GM06990 (cell line): ENCODE results near the gene KRT35.

Source experiments
- DNase-seq: peaks from one replicate; pipeline ENCODE4 v3.0.0-alpha.2; 2011; ENCODE audit not compliant: insufficient read length; ENCODE audit errors: extremely low read depth
- H3K27me3 ChIP-seq: replicated peaks from 2 replicates; pipeline ENCODE4 v1.6.0; 2011; ENCODE audit warnings: low read length; ENCODE audit not compliant: control insufficient read depth, insufficient read depth
- H3K36me3 ChIP-seq: 2 replicates; pipeline ENCODE4 v1.5.1; 2011; ENCODE audit warnings: low read length; ENCODE audit not compliant: control insufficient read depth, insufficient read depth
- H3K4me3 ChIP-seq: replicated peaks from 2 replicates; pipeline ENCODE4 v1.5.1; 2011; ENCODE audit warnings: low read depth, mild to moderate bottlenecking, control low read depth, low read length
- TF ChIP-seq, protein P1 (sequence below): IDR thresholded peaks from 2 replicates; pipeline ENCODE4 v1.5.1; 2011; ENCODE audit warnings: low read length, control low read depth, mild to moderate bottlenecking, inconsistent platforms; ENCODE audit not compliant: insufficient read depth, poor library complexity, severe bottlenecking

The KRT35 gene

GRCh38 chr17:41476866-41477815, 3.8 kb downstream of the KRT35 start:
- DNase-seq = no peak
- H3K4me3 ChIP-seq = no peak overlapping the region
- H3K27me3 ChIP-seq = no peaks in the 10 kb centered on the region; the same call in none of the 2 replicates
- TF ChIP-seq, protein P1, sequence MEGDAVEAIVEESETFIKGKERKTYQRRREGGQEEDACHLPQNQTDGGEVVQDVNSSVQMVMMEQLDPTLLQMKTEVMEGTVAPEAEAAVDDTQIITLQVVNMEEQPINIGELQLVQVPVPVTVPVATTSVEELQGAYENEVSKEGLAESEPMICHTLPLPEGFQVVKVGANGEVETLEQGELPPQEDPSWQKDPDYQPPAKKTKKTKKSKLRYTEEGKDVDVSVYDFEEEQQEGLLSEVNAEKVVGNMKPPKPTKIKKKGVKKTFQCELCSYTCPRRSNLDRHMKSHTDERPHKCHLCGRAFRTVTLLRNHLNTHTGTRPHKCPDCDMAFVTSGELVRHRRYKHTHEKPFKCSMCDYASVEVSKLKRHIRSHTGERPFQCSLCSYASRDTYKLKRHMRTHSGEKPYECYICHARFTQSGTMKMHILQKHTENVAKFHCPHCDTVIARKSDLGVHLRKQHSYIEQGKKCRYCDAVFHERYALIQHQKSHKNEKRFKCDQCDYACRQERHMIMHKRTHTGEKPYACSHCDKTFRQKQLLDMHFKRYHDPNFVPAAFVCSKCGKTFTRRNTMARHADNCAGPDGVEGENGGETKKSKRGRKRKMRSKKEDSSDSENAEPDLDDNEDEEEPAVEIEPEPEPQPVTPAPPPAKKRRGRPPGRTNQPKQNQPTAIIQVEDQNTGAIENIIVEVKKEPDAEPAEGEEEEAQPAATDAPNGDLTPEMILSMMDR = no peak
- H3K36me3 ChIP-seq = no peaks in the 10 kb centered on the region

DNA sequence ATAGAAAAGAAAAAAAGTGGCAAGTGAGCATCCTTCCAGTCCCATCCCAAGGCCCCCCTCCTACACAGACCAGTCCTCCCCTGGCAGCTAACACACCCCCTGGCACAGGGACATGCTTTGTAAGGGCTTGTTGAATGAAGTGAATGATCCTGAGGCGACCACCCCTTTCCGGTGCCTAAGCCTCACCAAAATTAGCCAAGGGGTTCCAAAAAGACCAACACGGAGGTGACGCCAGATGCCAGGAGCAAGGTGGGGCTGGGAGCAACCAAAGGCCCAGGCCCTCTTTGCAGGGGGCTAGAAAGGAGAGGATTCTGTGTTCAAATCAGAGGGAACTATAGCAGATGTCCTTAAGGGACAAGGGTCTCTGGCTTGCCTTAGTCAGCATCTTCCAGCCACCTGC, 5.5 kb downstream of the KRT35 start:
- TF ChIP-seq, protein P1 = no peak
- no peak for DNase-seq
- no peaks in the 10 kb centered on the region; the same call in none of the 2 replicates for H3K27me3 ChIP-seq
- no peak overlapping the region for H3K4me3 ChIP-seq
- H3K36me3 ChIP-seq = no peaks in the 10 kb centered on the region

- TF ChIP-seq, protein P1 = no peak
- no peak overlapping the region for H3K4me3 ChIP-seq
- H3K36me3 ChIP-seq = no peaks in the 10 kb centered on the region
- no peaks in the 10 kb centered on the region; the same call in none of the 2 replicates for H3K27me3 ChIP-seq
- DNase-seq = no peak
Measured at GRCh38 chr17:41474863-41475262, 6.1 kb downstream of the KRT35 start.

- Histone ChIP-seq H3K27me3 (no peaks in the 10 kb centered on the region; the same call in none of the 2 replicates), H3K36me3 (no peaks in the 10 kb centered on the region)
- DNase-seq = no peak
Measured at GRCh38 chr17:41468346-41468745, 12.6 kb downstream of the KRT35 start.

DNA sequence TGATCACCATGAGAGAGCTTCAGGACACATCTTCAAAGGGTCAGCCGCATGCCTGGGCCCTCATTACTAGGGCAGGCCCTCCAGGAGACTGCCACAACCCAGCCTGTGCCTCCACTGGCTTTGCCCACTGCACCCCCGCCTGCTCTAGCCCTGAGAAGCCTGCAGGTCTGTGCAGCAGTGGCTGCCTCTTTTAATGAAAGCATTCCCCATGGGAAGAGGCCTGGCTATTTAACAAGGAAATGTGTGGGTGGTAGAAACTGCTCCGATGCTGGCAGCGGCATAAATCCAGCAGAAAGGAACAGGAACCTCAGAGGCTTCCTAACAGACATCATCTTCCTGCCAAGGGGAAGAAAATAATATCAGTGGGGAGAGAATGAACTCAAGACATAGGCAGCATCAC, 13.4 kb downstream of the KRT35 start:
- H3K36me3 ChIP-seq = no peaks in the 10 kb centered on the region
- H3K4me3 ChIP-seq = no peak overlapping the region
- TF ChIP-seq, protein P1 = no peak
- H3K27me3 ChIP-seq = no peaks in the 10 kb centered on the region; the same call in 1 of the 2 replicates
- DNase-seq = no peak

More at GRCh38 chr17:41468346-41468745, 12.6 kb downstream of the KRT35 start:
- TF ChIP-seq, protein P1 = no peak
- no peak overlapping the region for H3K4me3 ChIP-seq
